GM23248 (cell line): Measurements from ENCODE around the gene SUGCT.
"Not testable (repeated sequence)": the region's sequence is repeated elsewhere in the genome, so short reads cannot be mapped to it uniquely, and the experiment has no call there.

Experiments used
- EZH2 ChIP-seq: fragments of 200-600 bp; sonication (generic); IDR thresholded peaks from 2 replicates; pipeline ENCODE4 v1.6.1; 2018; ENCODE audit warnings: antibody characterized with exemption, mild to moderate bottlenecking; ENCODE audit not compliant: insufficient read depth, poor library complexity, severe bottlenecking
- EZH2phosphoT487 ChIP-seq: fragments of 200-600 bp; sonication (generic); IDR thresholded peaks from 2 replicates; pipeline ENCODE4 v1.6.1; 2018; ENCODE audit warnings: antibody characterized with exemption, moderate library complexity, mild to moderate bottlenecking, low read depth; ENCODE audit not compliant: insufficient read depth

DNA sequence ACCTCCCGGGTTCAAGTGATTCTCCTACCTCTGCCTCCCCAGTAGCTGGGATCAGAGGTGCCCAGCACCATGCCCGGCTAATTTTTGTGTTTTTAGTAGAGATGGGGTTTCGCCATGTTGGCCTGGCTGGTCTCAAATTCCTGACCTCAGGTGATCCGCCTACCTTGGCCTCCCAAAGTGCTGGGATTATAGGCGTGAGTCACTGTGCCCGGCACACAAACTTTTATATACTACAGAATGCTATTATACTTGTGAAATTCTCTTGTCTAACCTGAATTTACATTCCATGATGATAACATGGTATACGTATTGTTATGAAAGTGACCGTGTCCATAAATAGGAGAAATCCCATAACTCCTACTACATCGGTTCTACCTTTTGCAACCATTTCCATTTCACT is 17.6 kb upstream of the SUGCT start:
- not testable (repeated sequence) for TF ChIP-seq EZH2phosphoT487, EZH2
